Measurements from ENCODE around the gene SLC8B1.

DNA sequence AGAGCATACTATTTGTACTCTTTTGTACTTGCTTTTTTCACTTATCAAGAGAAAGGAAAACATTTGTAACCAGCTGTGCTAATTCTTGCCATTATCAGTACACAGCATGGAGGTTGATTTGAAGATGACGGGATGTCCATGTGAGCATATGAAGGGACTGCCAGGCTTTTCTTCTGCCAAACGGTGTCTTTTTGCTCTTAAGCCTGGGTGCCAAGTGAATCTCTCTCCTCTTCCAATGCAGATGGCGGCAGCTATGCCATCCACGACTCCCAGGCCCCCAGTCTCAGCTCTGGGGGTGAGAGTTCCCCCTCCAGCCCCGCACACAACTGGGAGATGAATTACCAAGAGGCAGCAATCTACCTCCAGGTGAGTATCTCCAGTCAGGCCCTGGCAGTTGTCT lies 74.8 kb downstream of the SLC8B1 start:
- TF ChIP-seq, protein P1, sequence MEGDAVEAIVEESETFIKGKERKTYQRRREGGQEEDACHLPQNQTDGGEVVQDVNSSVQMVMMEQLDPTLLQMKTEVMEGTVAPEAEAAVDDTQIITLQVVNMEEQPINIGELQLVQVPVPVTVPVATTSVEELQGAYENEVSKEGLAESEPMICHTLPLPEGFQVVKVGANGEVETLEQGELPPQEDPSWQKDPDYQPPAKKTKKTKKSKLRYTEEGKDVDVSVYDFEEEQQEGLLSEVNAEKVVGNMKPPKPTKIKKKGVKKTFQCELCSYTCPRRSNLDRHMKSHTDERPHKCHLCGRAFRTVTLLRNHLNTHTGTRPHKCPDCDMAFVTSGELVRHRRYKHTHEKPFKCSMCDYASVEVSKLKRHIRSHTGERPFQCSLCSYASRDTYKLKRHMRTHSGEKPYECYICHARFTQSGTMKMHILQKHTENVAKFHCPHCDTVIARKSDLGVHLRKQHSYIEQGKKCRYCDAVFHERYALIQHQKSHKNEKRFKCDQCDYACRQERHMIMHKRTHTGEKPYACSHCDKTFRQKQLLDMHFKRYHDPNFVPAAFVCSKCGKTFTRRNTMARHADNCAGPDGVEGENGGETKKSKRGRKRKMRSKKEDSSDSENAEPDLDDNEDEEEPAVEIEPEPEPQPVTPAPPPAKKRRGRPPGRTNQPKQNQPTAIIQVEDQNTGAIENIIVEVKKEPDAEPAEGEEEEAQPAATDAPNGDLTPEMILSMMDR (IDR thresholded peaks at IDR 0.05): no peak
- TF ChIP-seq MYC (IDR thresholded peaks at IDR 0.05; ENCODE audit: borderline replicate concordance, low read length) (no peak), JUN (IDR thresholded peaks at IDR 0.05) (no peak), CHD4 (IDR thresholded peaks at IDR 0.05; ENCODE audit: borderline replicate concordance) (no peak), SMC3 (IDR thresholded peaks at IDR 0.05) (no peak), POLR2A (IDR thresholded peaks at IDR 0.05; ENCODE audit: low read length) (no peak), EHMT2 (IDR thresholded peaks at IDR 0.05; ENCODE audit: low read depth) (no peak)
- TF ChIP-seq, protein P2, sequence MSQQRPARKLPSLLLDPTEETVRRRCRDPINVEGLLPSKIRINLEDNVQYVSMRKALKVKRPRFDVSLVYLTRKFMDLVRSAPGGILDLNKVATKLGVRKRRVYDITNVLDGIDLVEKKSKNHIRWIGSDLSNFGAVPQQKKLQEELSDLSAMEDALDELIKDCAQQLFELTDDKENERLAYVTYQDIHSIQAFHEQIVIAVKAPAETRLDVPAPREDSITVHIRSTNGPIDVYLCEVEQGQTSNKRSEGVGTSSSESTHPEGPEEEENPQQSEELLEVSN (IDR thresholded peaks at IDR 0.05; ENCODE audit: borderline replicate concordance, low read depth): no peak
- TF ChIP-seq, protein P3, sequence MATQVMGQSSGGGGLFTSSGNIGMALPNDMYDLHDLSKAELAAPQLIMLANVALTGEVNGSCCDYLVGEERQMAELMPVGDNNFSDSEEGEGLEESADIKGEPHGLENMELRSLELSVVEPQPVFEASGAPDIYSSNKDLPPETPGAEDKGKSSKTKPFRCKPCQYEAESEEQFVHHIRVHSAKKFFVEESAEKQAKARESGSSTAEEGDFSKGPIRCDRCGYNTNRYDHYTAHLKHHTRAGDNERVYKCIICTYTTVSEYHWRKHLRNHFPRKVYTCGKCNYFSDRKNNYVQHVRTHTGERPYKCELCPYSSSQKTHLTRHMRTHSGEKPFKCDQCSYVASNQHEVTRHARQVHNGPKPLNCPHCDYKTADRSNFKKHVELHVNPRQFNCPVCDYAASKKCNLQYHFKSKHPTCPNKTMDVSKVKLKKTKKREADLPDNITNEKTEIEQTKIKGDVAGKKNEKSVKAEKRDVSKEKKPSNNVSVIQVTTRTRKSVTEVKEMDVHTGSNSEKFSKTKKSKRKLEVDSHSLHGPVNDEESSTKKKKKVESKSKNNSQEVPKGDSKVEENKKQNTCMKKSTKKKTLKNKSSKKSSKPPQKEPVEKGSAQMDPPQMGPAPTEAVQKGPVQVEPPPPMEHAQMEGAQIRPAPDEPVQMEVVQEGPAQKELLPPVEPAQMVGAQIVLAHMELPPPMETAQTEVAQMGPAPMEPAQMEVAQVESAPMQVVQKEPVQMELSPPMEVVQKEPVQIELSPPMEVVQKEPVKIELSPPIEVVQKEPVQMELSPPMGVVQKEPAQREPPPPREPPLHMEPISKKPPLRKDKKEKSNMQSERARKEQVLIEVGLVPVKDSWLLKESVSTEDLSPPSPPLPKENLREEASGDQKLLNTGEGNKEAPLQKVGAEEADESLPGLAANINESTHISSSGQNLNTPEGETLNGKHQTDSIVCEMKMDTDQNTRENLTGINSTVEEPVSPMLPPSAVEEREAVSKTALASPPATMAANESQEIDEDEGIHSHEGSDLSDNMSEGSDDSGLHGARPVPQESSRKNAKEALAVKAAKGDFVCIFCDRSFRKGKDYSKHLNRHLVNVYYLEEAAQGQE (IDR thresholded peaks at IDR 0.05): no peak
- TF ChIP-seq, protein P4, sequence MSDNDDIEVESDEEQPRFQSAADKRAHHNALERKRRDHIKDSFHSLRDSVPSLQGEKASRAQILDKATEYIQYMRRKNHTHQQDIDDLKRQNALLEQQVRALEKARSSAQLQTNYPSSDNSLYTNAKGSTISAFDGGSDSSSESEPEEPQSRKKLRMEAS (IDR thresholded peaks at IDR 0.05): no peak
- TF ChIP-seq, protein P5, sequence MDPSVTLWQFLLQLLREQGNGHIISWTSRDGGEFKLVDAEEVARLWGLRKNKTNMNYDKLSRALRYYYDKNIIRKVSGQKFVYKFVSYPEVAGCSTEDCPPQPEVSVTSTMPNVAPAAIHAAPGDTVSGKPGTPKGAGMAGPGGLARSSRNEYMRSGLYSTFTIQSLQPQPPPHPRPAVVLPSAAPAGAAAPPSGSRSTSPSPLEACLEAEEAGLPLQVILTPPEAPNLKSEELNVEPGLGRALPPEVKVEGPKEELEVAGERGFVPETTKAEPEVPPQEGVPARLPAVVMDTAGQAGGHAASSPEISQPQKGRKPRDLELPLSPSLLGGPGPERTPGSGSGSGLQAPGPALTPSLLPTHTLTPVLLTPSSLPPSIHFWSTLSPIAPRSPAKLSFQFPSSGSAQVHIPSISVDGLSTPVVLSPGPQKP (IDR thresholded peaks at IDR 0.05; ENCODE audit: low read depth, low read length): no peak
